ENCODE data around the gene ZXDB.
"Not testable (repeated sequence)": the region's sequence is repeated elsewhere in the genome, so short reads cannot be mapped to it uniquely, and the experiment has no call there.

Gene ZXDB

GRCh38 chrX:57591284-57592159 lies at the start of gene ZXDB:
ZXDB (plus strand) TSS chrX:57592011; CDS start chrX:57592049, 38 bp downstream.
- not testable (repeated sequence) for H3K9me3 ChIP-seq (ENCODE audit: control insufficient read depth, insufficient read depth, low read depth, low read length); H3K27me3 ChIP-seq (ENCODE audit: control insufficient read depth, insufficient read depth, low read length); H3K4me1 ChIP-seq (ENCODE audit: control insufficient read depth, insufficient read depth, low read length); H3K36me3 ChIP-seq (ENCODE audit: control insufficient read depth, insufficient read depth, low read length)
- peak within 1 kb of the TSS; percentile 47; the same call in 1 of the 2 replicates for H3K27ac ChIP-seq (ENCODE audit: low read depth, low read length)
- H3K9ac ChIP-seq (ENCODE audit: low read length), result peak within 1 kb of the TSS; percentile 69
- H3K4me3 ChIP-seq (ENCODE audit: low read depth, low read length), result peak within 1 kb of the TSS; percentile 69

GRCh38 chrX:57565198-57565597 lies 26.6 kb upstream of the ZXDB start:
- Histone ChIP-seq H3K4me1 (ENCODE audit: control insufficient read depth, insufficient read depth, low read length) (no peaks in the 10 kb centered on the region), H3K9me3 (ENCODE audit: control insufficient read depth, insufficient read depth, low read depth, low read length) (peaks cover 12% of the 10 kb centered on the region; the same call in 1 of the 2 replicates), H3K4me3 (ENCODE audit: low read depth, low read length) (no peak overlapping the region), H3K27ac (ENCODE audit: low read depth, low read length) (no peak overlapping the region), H3K36me3 (ENCODE audit: control insufficient read depth, insufficient read depth, low read length) (no peaks in the 10 kb centered on the region), H3K27me3 (ENCODE audit: control insufficient read depth, insufficient read depth, low read length) (no peaks in the 10 kb centered on the region), H3K9ac (ENCODE audit: low read length) (no peak overlapping the region)

- Histone ChIP-seq H3K4me1 (ENCODE audit: control insufficient read depth, insufficient read depth, low read length) (no peaks in the 10 kb centered on the region; the same call in 1 of the 2 replicates), H3K36me3 (ENCODE audit: control insufficient read depth, insufficient read depth, low read length) (no peaks in the 10 kb centered on the region), H3K27me3 (ENCODE audit: control insufficient read depth, insufficient read depth, low read length) (no peaks in the 10 kb centered on the region), H3K4me3 (ENCODE audit: low read depth, low read length) (no peak overlapping the region), H3K9ac (ENCODE audit: low read length) (no peak overlapping the region), H3K9me3 (ENCODE audit: control insufficient read depth, insufficient read depth, low read depth, low read length) (no peaks in the 10 kb centered on the region; the same call in 1 of the 2 replicates), H3K27ac (ENCODE audit: low read depth, low read length) (no peak overlapping the region)
These were observed 18.1 kb upstream of the ZXDB start for GRCh38 chrX:57573754-57574153.

- not testable (repeated sequence) for H3K27ac ChIP-seq (ENCODE audit: low read depth, low read length); H3K27me3 ChIP-seq (ENCODE audit: control insufficient read depth, insufficient read depth, low read length); H3K4me3 ChIP-seq (ENCODE audit: low read depth, low read length); H3K4me1 ChIP-seq (ENCODE audit: control insufficient read depth, insufficient read depth, low read length); H3K9ac ChIP-seq (ENCODE audit: low read length); H3K36me3 ChIP-seq (ENCODE audit: control insufficient read depth, insufficient read depth, low read length); H3K9me3 ChIP-seq (ENCODE audit: control insufficient read depth, insufficient read depth, low read depth, low read length)
These were observed 8.9 kb upstream of the ZXDB start for GRCh38 chrX:57582948-57583347.

- no peak overlapping the region for H3K27ac ChIP-seq (ENCODE audit: low read depth, low read length)
- no peak overlapping the region for H3K9ac ChIP-seq (ENCODE audit: low read length)
- peaks cover 5% of the 10 kb centered on the region; the same call in 1 of the 2 replicates for H3K4me1 ChIP-seq (ENCODE audit: control insufficient read depth, insufficient read depth, low read length)
- H3K36me3 ChIP-seq (ENCODE audit: control insufficient read depth, insufficient read depth, low read length), result no peaks in the 10 kb centered on the region
- H3K9me3 ChIP-seq (ENCODE audit: control insufficient read depth, insufficient read depth, low read depth, low read length), result peaks cover 7% of the 10 kb centered on the region; the same call in 1 of the 2 replicates
- no peak overlapping the region for H3K4me3 ChIP-seq (ENCODE audit: low read depth, low read length)
- H3K27me3 ChIP-seq (ENCODE audit: control insufficient read depth, insufficient read depth, low read length), result no peaks in the 10 kb centered on the region
These were observed 8.3 kb upstream of the ZXDB start for GRCh38 chrX:57583477-57583876.

DNA sequence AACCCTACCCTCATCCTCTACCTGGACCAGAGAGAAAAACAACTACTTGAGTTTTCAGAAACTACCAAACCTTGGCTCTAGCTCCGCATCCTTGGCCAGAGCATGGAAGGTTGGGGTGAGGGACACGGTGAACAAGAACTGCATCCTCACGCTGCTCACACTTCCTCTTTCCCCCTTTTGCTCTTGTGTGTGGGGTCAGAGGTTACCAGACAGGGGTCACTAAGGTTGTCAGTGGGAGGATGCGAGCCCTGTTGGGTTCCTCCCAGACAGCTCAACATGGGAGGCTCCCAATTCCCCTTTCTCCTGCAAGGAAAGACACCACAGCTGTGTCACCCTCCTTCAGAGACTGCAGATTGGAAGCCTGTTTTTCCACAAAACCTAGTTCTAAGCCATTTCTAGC lies 5.5 kb upstream of the ZXDB start:
- H3K9ac ChIP-seq (ENCODE audit: low read length), result no peak overlapping the region
- H3K36me3 ChIP-seq (ENCODE audit: control insufficient read depth, insufficient read depth, low read length), result no peaks in the 10 kb centered on the region
- peaks cover 7% of the 10 kb centered on the region; the same call in 1 of the 2 replicates for H3K9me3 ChIP-seq (ENCODE audit: control insufficient read depth, insufficient read depth, low read depth, low read length)
- no peaks in the 10 kb centered on the region for H3K27me3 ChIP-seq (ENCODE audit: control insufficient read depth, insufficient read depth, low read length)
- no peak overlapping the region for H3K27ac ChIP-seq (ENCODE audit: low read depth, low read length)
- H3K4me1 ChIP-seq (ENCODE audit: control insufficient read depth, insufficient read depth, low read length), result peaks cover 5% of the 10 kb centered on the region; the same call in 1 of the 2 replicates
- no peak overlapping the region for H3K4me3 ChIP-seq (ENCODE audit: low read depth, low read length)

DNA sequence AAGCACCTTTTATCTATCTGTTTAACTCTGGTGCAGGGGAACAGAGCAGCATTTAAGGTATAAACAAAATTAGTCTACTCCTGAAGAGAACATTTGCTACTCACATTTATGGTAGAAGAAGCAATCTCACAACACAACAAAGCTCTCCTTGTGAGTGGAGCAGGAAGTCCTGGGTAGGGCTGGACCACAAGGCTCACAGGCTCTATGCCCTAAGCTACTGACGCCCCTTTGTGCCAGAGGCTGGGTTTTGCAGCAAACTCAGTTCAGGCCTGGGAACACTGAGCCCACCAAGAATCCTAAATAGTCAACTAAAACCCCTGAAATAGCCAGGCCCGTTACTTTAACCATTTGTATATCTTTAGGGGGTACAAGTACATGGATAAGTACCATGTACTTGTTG lies 4.7 kb upstream of the ZXDB start:
- Histone ChIP-seq H3K9ac (ENCODE audit: low read length) (no peak overlapping the region), H3K27me3 (ENCODE audit: control insufficient read depth, insufficient read depth, low read length) (no peaks in the 10 kb centered on the region), H3K4me3 (ENCODE audit: low read depth, low read length) (no peak overlapping the region), H3K27ac (ENCODE audit: low read depth, low read length) (no peak overlapping the region), H3K4me1 (ENCODE audit: control insufficient read depth, insufficient read depth, low read length) (peaks cover 5% of the 10 kb centered on the region; the same call in 1 of the 2 replicates), H3K36me3 (ENCODE audit: control insufficient read depth, insufficient read depth, low read length) (no peaks in the 10 kb centered on the region), H3K9me3 (ENCODE audit: control insufficient read depth, insufficient read depth, low read depth, low read length) (peaks cover 7% of the 10 kb centered on the region; the same call in 1 of the 2 replicates)

- no peak overlapping the region for H3K9ac ChIP-seq (ENCODE audit: low read length)
- no peaks in the 10 kb centered on the region for H3K27me3 ChIP-seq (ENCODE audit: control insufficient read depth, insufficient read depth, low read length)
- H3K4me1 ChIP-seq (ENCODE audit: control insufficient read depth, insufficient read depth, low read length), result peaks cover 5% of the 10 kb centered on the region; the same call in 1 of the 2 replicates
- H3K9me3 ChIP-seq (ENCODE audit: control insufficient read depth, insufficient read depth, low read depth, low read length), result peaks cover 7% of the 10 kb centered on the region; the same call in 1 of the 2 replicates
- H3K4me3 ChIP-seq (ENCODE audit: low read depth, low read length), result no peak overlapping the region
- H3K36me3 ChIP-seq (ENCODE audit: control insufficient read depth, insufficient read depth, low read length), result no peaks in the 10 kb centered on the region
- no peak overlapping the region for H3K27ac ChIP-seq (ENCODE audit: low read depth, low read length)
These were observed 4.2 kb upstream of the ZXDB start for GRCh38 chrX:57587607-57588006.

DNA sequence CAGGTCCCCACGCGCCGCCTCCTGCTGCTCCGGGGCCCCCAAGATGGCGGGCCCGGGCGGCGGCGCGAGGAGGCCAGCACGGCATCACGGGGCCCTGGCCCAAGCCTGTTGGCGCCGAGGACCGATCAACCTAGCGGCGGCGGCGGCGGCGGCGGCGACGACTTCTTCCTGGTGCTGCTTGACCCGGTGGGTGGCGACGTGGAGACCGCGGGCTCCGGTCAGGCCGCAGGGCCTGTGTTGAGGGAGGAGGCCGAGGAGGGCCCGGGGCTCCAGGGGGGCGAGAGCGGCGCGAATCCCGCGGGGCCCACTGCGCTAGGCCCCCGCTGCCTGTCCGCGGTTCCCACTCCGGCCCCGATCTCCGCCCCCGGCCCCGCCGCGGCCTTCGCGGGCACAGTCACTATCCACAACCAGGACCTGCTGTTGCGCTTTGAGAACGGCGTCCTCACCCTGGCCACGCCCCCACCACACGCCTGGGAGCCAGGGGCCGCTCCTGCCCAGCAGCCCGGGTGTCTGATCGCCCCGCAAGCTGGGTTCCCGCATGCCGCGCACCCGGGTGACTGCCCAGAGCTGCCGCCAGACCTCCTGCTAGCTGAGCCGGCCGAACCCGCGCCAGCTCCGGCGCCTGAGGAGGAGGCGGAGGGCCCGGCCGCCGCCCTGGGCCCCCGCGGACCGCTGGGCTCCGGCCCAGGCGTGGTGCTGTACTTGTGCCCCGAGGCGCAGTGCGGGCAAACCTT lies 516 bp downstream of the ZXDB start:
- H3K27me3 ChIP-seq (ENCODE audit: control insufficient read depth, insufficient read depth, low read length); H3K9me3 ChIP-seq (ENCODE audit: control insufficient read depth, insufficient read depth, low read depth, low read length); H3K36me3 ChIP-seq (ENCODE audit: control insufficient read depth, insufficient read depth, low read length); H3K4me1 ChIP-seq (ENCODE audit: control insufficient read depth, insufficient read depth, low read length): not testable (repeated sequence)
- Histone ChIP-seq H3K27ac (ENCODE audit: low read depth, low read length) (peak overlapping the region; percentile 47; the same call in 1 of the 2 replicates), H3K4me3 (ENCODE audit: low read depth, low read length) (peak overlapping the region; percentile 69), H3K9ac (ENCODE audit: low read length) (peak overlapping the region; percentile 69)

DNA sequence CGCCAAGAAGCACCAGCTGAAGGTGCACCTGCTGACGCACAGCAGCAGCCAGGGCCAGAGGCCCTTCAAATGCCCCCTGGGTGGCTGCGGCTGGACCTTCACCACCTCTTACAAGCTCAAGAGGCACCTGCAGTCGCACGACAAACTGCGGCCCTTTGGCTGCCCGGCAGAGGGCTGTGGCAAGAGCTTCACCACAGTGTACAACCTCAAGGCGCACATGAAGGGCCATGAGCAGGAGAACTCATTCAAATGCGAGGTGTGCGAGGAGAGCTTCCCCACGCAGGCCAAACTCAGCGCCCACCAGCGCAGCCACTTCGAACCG lies 1.0 kb downstream of the ZXDB start:
- Histone ChIP-seq H3K9ac (ENCODE audit: low read length) (peak overlapping the region; percentile 69), H3K4me3 (ENCODE audit: low read depth, low read length) (peak overlapping the region; percentile 69)
- H3K27me3 ChIP-seq (ENCODE audit: control insufficient read depth, insufficient read depth, low read length); H3K27ac ChIP-seq (ENCODE audit: low read depth, low read length); H3K4me1 ChIP-seq (ENCODE audit: control insufficient read depth, insufficient read depth, low read length); H3K36me3 ChIP-seq (ENCODE audit: control insufficient read depth, insufficient read depth, low read length); H3K9me3 ChIP-seq (ENCODE audit: control insufficient read depth, insufficient read depth, low read depth, low read length): not testable (repeated sequence)

GRCh38 chrX:57595381-57595811 lies 3.6 kb downstream of the ZXDB start:
- no peak overlapping the region for H3K27ac ChIP-seq (ENCODE audit: low read depth, low read length)

More at GRCh38 chrX:57595381-57595811, 3.6 kb downstream of the ZXDB start:
- no peak overlapping the region for H3K9ac ChIP-seq (ENCODE audit: low read length)
- no peaks in the 10 kb centered on the region for H3K27me3 ChIP-seq (ENCODE audit: control insufficient read depth, insufficient read depth, low read length)
- H3K4me1 ChIP-seq (ENCODE audit: control insufficient read depth, insufficient read depth, low read length), result peaks cover 4% of the 10 kb centered on the region; the same call in 1 of the 2 replicates
- no peaks in the 10 kb centered on the region for H3K9me3 ChIP-seq (ENCODE audit: control insufficient read depth, insufficient read depth, low read depth, low read length)
- H3K36me3 ChIP-seq (ENCODE audit: control insufficient read depth, insufficient read depth, low read length), result no peaks in the 10 kb centered on the region
- peak overlapping the region; percentile 45 for H3K4me3 ChIP-seq (ENCODE audit: low read depth, low read length)

All from HUES6 (cell line).